ENCODE measurements around the gene CDCA8.
A peak's percentile ranks its signal among the peaks of the same experiment; 100 is the strongest.

The CDCA8 gene

DNA sequence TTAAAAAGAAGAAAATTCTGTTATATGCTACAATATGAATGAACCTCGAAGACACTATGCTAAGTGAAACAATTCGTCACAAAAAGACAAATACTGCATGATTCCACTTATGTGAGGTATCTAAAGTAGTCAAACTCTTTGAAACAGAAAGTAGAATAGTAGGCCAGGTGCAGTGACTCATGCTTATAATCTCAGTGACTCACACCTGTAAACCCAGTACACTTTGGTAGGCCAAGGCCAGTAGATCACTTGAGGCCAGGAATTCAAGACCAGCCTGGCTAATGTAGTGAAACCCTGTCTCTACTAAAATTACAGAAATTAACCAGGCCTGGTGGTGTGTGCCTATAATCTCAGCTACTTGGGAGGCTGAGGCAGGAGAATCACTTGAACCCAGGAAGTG lies 46.9 kb downstream of the CDCA8 start:
- H3K9me3 ChIP-seq (ENCODE audit: control insufficient read depth, insufficient read depth, low read depth, low read length), result no peaks in the 10 kb centered on the region
- H3K4me3 ChIP-seq (ENCODE audit: low read depth, low read length), result no peak overlapping the region
- peaks cover 52% of the 10 kb centered on the region for H3K27me3 ChIP-seq (ENCODE audit: control insufficient read depth, insufficient read depth, low read length)
- no peak overlapping the region for H3K27ac ChIP-seq (ENCODE audit: low read depth, low read length)
- no peak overlapping the region for H3K9ac ChIP-seq (ENCODE audit: low read length)
- H3K36me3 ChIP-seq (ENCODE audit: control insufficient read depth, insufficient read depth, low read length), result no peaks in the 10 kb centered on the region
- H3K4me1 ChIP-seq (ENCODE audit: control insufficient read depth, insufficient read depth, low read length), result no peaks in the 10 kb centered on the region

DNA sequence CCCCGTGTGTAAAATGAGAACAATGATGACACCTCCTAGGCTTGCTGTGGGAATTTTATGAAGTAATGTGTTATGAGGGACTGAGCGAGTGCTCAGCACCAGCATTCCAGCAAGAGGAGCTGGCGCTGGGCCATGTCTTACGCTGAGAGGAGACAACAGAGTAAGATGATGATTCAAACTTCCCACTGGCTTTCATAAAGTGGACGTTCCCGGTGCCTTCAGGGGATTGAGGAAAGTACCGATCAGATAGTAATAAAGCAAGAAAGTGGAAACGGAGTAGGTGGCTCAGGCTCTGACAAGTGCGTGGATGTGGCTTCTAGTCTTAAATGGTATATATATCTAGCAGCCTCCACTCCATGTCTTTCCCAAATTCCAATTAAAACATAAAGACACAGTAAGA lies 48.8 kb downstream of the CDCA8 start:
- Histone ChIP-seq H3K9ac (ENCODE audit: low read length) (no peak overlapping the region), H3K4me1 (ENCODE audit: control insufficient read depth, insufficient read depth, low read length) (no peaks in the 10 kb centered on the region), H3K27ac (ENCODE audit: low read depth, low read length) (no peak overlapping the region), H3K27me3 (ENCODE audit: control insufficient read depth, insufficient read depth, low read length) (peaks cover 42% of the 10 kb centered on the region), H3K36me3 (ENCODE audit: control insufficient read depth, insufficient read depth, low read length) (no peaks in the 10 kb centered on the region), H3K4me3 (ENCODE audit: low read depth, low read length) (no peak overlapping the region), H3K9me3 (ENCODE audit: control insufficient read depth, insufficient read depth, low read depth, low read length) (no peaks in the 10 kb centered on the region)

DNA sequence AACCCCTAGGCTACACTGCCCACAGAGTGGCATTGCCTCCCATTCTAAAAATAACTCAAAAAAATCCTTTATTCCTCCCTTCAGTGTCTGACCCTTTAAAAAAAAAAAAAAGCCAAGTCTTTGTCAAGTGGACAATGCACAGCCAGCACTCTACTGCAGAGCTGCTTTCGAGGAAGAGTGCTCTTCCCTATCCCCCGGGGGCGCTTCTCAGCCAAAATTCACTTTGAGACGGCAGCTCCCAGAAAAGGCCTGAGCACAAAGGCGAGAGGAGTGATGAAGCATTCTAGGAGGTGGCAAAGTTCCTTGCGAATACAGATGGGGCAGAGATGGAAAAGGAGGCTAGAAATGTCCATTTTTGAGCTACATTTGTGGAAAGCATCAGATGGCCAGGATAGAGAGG lies 49.3 kb downstream of the CDCA8 start:
- Histone ChIP-seq H3K9me3 (ENCODE audit: control insufficient read depth, insufficient read depth, low read depth, low read length) (peaks cover under 1% of the 10 kb centered on the region; the same call in 1 of the 2 replicates), H3K27me3 (ENCODE audit: control insufficient read depth, insufficient read depth, low read length) (peaks cover 42% of the 10 kb centered on the region), H3K27ac (ENCODE audit: low read depth, low read length) (no peak overlapping the region), H3K9ac (ENCODE audit: low read length) (no peak overlapping the region), H3K36me3 (ENCODE audit: control insufficient read depth, insufficient read depth, low read length) (no peaks in the 10 kb centered on the region), H3K4me3 (ENCODE audit: low read depth, low read length) (no peak overlapping the region), H3K4me1 (ENCODE audit: control insufficient read depth, insufficient read depth, low read length) (no peaks in the 10 kb centered on the region)

DNA sequence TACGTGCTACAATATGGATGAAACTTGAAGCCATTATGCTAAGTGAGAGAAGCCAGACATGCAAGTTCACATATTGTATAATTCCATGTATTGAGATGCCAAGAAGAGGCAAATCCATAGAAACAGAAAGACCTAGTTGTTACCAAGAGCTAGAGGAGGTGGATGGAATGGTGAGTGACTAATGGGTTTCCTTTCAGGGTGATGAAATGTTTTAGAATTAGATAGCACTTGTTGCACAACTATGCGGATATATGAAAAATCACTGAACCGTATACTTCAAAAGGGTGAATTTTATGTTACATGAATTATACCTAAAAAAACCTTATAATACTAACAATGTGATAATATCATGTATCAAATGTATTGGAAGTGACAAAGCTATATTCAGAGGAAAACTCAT lies 54.5 kb downstream of the CDCA8 start:
- H3K27me3 ChIP-seq (ENCODE audit: control insufficient read depth, insufficient read depth, low read length), result peaks cover 61% of the 10 kb centered on the region
- no peaks in the 10 kb centered on the region for H3K36me3 ChIP-seq (ENCODE audit: control insufficient read depth, insufficient read depth, low read length)
- no peaks in the 10 kb centered on the region for H3K4me1 ChIP-seq (ENCODE audit: control insufficient read depth, insufficient read depth, low read length)
- H3K9ac ChIP-seq (ENCODE audit: low read length), result no peak overlapping the region
- H3K9me3 ChIP-seq (ENCODE audit: control insufficient read depth, insufficient read depth, low read depth, low read length), result peaks cover 2% of the 10 kb centered on the region; the same call in 1 of the 2 replicates
- no peak overlapping the region for H3K4me3 ChIP-seq (ENCODE audit: low read depth, low read length)
- H3K27ac ChIP-seq (ENCODE audit: low read depth, low read length), result no peak overlapping the region

- peaks cover 2% of the 10 kb centered on the region; the same call in 1 of the 2 replicates for H3K9me3 ChIP-seq (ENCODE audit: control insufficient read depth, insufficient read depth, low read depth, low read length)
- peaks cover 68% of the 10 kb centered on the region for H3K27me3 ChIP-seq (ENCODE audit: control insufficient read depth, insufficient read depth, low read length)
- H3K27ac ChIP-seq (ENCODE audit: low read depth, low read length), result no peak overlapping the region
- H3K36me3 ChIP-seq (ENCODE audit: control insufficient read depth, insufficient read depth, low read length), result no peaks in the 10 kb centered on the region
- no peak overlapping the region for H3K9ac ChIP-seq (ENCODE audit: low read length)
- H3K4me3 ChIP-seq (ENCODE audit: low read depth, low read length), result no peak overlapping the region
- H3K4me1 ChIP-seq (ENCODE audit: control insufficient read depth, insufficient read depth, low read length), result no peaks in the 10 kb centered on the region
Measured at GRCh38 chr1:37748565-37748964, 56.2 kb downstream of the CDCA8 start.

DNA sequence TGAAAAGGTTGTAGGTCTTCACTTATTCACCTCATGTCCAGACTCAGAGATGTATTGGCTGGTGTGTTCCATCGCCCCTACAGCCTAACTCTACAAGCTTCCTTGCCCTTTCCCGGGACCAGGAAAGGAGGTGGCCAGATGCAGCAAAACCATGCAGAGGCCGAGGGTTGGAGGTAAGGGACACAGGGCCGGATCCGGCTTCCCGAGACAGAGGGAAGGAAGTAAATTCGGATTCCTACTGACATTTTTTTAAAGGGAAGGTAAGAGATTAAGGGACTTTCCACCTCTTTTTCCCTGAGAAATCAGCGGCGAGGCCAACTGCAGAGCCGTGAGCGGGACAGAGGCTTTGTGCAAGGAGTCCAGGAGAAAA lies 59.9 kb downstream of the CDCA8 start:
- Histone ChIP-seq H3K27ac (ENCODE audit: low read depth, low read length) (no peak overlapping the region), H3K9me3 (ENCODE audit: control insufficient read depth, insufficient read depth, low read depth, low read length) (no peaks in the 10 kb centered on the region), H3K4me1 (ENCODE audit: control insufficient read depth, insufficient read depth, low read length) (no peaks in the 10 kb centered on the region), H3K4me3 (ENCODE audit: low read depth, low read length) (peak overlapping the region; percentile 58; the same call in 1 of the 2 replicates), H3K27me3 (ENCODE audit: control insufficient read depth, insufficient read depth, low read length) (peaks cover 90% of the 10 kb centered on the region), H3K36me3 (ENCODE audit: control insufficient read depth, insufficient read depth, low read length) (no peaks in the 10 kb centered on the region), H3K9ac (ENCODE audit: low read length) (no peak overlapping the region)

GRCh38 chr1:37752583-37753471 lies 60.5 kb downstream of the CDCA8 start:
- Histone ChIP-seq H3K4me1 (ENCODE audit: control insufficient read depth, insufficient read depth, low read length) (no peaks in the 10 kb centered on the region), H3K27me3 (ENCODE audit: control insufficient read depth, insufficient read depth, low read length) (peaks cover 94% of the 10 kb centered on the region), H3K36me3 (ENCODE audit: control insufficient read depth, insufficient read depth, low read length) (no peaks in the 10 kb centered on the region), H3K9me3 (ENCODE audit: control insufficient read depth, insufficient read depth, low read depth, low read length) (no peaks in the 10 kb centered on the region), H3K9ac (ENCODE audit: low read length) (peak overlapping the region; percentile 16), H3K27ac (ENCODE audit: low read depth, low read length) (no peak overlapping the region), H3K4me3 (ENCODE audit: low read depth, low read length) (peak overlapping the region; percentile 58)

GRCh38 chr1:37753473-37754321 lies 61.4 kb downstream of the CDCA8 start:
- Histone ChIP-seq H3K27me3 (ENCODE audit: control insufficient read depth, insufficient read depth, low read length) (peaks cover 96% of the 10 kb centered on the region), H3K9ac (ENCODE audit: low read length) (no peak overlapping the region), H3K4me1 (ENCODE audit: control insufficient read depth, insufficient read depth, low read length) (no peaks in the 10 kb centered on the region), H3K36me3 (ENCODE audit: control insufficient read depth, insufficient read depth, low read length) (no peaks in the 10 kb centered on the region), H3K9me3 (ENCODE audit: control insufficient read depth, insufficient read depth, low read depth, low read length) (no peaks in the 10 kb centered on the region), H3K27ac (ENCODE audit: low read depth, low read length) (no peak overlapping the region), H3K4me3 (ENCODE audit: low read depth, low read length) (peak overlapping the region; percentile 58)

- no peak overlapping the region for H3K4me3 ChIP-seq (ENCODE audit: low read depth, low read length)
- no peaks in the 10 kb centered on the region for H3K9me3 ChIP-seq (ENCODE audit: control insufficient read depth, insufficient read depth, low read depth, low read length)
- no peaks in the 10 kb centered on the region for H3K36me3 ChIP-seq (ENCODE audit: control insufficient read depth, insufficient read depth, low read length)
- no peaks in the 10 kb centered on the region for H3K4me1 ChIP-seq (ENCODE audit: control insufficient read depth, insufficient read depth, low read length)
- no peak overlapping the region for H3K9ac ChIP-seq (ENCODE audit: low read length)
- peaks cover 100% of the 10 kb centered on the region for H3K27me3 ChIP-seq (ENCODE audit: control insufficient read depth, insufficient read depth, low read length)
- H3K27ac ChIP-seq (ENCODE audit: low read depth, low read length), result no peak overlapping the region
Measured at GRCh38 chr1:37755290-37755689, 63.0 kb downstream of the CDCA8 start.

DNA sequence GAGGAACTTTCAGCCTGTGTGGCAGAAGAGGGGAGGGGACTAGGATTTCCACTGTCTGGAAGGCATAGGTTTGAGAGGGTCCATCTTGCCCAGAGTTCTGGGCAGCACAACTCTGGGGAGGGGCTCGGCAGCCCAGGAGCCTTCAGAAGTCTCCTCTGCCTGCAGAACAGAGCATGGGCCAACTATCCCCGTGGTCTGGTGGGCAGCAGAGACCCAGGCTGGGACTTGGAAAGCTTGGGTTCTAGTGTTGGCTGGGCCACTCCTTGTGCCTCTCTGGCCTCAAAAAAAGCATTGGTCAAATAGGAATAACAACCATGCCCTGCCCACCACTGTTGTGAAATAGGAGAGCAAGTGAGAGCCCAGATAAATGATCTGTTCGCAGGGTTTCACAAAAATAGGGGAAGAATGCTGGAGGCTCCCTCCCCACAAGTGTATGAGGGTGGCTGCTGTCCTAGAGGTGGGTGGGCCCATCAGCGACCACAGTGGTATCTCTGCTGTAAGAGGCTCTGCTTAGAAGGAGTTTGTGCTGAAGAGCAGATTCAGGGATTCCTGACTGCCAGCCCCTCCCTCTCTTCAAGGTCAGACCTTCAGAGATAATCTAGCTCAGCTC lies 63.7 kb downstream of the CDCA8 start:
- H3K27me3 ChIP-seq (ENCODE audit: control insufficient read depth, insufficient read depth, low read length), result peaks cover 100% of the 10 kb centered on the region
- H3K4me3 ChIP-seq (ENCODE audit: low read depth, low read length), result no peak overlapping the region
- H3K27ac ChIP-seq (ENCODE audit: low read depth, low read length), result no peak overlapping the region
- H3K9me3 ChIP-seq (ENCODE audit: control insufficient read depth, insufficient read depth, low read depth, low read length), result no peaks in the 10 kb centered on the region
- no peaks in the 10 kb centered on the region for H3K36me3 ChIP-seq (ENCODE audit: control insufficient read depth, insufficient read depth, low read length)
- no peak overlapping the region for H3K9ac ChIP-seq (ENCODE audit: low read length)
- no peaks in the 10 kb centered on the region for H3K4me1 ChIP-seq (ENCODE audit: control insufficient read depth, insufficient read depth, low read length)

Data from HUES6 (cell line).